HuH-7 (cell line): ENCODE measurements around the gene KCNH6.

Experiments
- DNase-seq: peaks from one replicate; pipeline ENCODE4 v3.0.0; 2011; ENCODE audit warnings: low spot score

KCNH6 gene

DNA sequence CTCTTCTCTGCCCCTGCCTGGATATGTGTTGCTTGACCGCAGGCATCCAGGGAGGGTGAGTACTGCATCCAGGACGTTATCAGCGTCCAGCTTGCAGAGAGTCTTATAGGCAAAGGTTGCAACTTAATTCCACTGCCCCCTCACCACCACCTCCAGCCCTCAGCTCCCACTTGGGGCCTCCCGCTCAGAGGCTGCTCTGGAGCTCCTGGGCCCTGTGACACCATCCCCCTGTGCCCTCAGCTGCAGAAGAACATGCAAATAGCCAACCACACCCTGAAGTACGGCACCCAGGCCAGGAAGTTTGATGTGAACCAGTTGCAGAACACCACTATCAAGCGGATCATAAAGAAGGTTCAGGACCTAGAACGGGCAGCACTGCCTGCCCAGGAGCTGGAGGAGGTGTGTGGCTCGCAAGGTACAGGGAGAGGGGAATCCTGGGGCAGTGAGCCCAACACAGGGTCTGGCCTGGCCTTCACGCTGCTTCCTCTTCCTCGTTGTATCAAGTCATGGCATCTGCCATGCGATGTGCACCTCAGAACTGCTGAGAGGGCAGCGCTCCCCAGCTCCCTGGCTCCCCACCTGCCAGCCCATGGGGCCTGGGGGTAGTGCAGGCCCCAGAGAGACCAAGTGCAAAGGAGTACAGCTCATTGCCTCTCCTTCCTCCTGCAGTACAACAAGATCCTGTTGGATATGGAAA, 36.7 kb upstream of the KCNH6 start:
- DNase-seq = no peak

- no peak for DNase-seq
Measured at GRCh38 chr17:63487014-63487339, 36.2 kb upstream of the KCNH6 start.

DNA sequence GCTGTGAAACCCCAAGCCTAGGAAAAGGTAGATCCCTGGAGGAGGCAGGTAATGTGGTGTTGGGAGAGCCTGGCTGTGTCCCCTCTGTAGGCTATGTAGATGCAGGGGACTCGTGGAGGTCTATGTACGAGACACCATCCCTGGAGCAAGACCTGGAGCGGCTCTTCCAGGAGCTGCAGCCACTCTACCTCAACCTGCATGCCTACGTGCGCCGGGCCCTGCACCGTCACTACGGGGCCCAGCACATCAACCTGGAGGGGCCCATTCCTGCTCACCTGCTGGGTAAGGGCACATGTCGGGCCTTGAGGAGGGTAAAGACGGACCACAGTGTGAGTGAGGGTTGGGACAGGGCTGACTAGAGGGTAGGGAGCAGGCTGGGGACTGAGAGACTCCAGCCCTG, 34.3 kb upstream of the KCNH6 start:
- DNase-seq = no peak

DNA sequence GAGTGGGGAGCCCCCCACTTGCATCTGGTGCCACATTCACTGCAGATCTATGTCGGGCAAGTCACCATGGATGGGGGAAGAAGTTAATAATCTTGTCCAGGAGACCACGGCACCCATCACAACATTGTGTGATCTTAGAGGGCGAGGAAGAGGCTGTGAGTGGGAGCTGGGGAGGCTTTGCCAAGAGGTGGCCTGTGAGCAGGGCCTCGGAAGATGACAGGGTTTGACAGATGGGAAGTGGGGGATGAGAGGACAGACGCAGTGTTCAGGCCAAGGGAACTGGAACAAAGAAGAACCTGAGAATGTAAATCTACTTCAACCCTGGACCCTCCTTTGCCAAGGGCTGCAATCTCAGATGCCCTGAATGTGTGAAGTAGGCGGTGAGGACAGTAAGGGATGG, 33.9 kb upstream of the KCNH6 start:
- DNase-seq = no peak

DNA sequence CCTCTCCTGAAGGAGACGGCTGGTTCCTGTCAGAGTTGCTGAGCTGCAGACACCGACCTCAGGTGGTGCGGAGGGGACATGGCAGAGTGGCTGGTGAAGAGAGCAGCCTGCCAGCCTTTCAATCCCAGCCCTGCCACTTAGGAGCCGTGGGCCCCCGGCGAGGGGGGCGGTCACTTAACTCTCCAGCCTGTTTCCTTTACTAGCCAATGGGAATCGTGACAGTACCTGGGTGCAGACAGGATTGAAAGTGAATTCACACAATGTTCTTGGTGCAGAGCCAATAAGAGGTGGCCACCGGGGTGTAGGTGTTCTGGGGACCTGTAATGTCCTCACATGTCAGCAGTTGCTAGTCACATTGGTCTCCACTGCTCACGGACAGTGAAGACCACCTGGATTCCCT, 32.8 kb upstream of the KCNH6 start:
- no peak for DNase-seq

GRCh38 chr17:63490858-63491400, 32.2 kb upstream of the KCNH6 start:
- DNase-seq = no peak

DNA sequence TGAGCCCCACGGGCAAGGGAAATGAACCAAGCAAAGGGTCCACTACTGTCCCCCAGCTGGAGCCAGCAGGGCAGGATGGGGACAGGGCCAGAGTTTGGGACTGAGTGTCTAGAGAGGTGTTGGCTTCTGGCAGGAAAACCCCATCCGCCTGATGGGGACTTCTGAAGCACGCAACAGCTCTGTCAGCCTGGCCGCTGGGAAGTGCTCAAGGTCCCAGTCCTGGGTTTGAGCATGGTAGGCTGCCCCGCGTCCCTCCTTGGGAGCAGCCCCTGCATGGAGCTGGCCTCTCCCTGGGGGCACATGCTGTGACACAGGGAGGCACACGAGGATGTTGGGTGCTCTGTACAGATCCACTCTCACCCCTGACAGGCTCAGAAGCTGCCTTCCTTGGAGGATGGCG, 31.7 kb upstream of the KCNH6 start:
- DNase-seq = no peak

DNA sequence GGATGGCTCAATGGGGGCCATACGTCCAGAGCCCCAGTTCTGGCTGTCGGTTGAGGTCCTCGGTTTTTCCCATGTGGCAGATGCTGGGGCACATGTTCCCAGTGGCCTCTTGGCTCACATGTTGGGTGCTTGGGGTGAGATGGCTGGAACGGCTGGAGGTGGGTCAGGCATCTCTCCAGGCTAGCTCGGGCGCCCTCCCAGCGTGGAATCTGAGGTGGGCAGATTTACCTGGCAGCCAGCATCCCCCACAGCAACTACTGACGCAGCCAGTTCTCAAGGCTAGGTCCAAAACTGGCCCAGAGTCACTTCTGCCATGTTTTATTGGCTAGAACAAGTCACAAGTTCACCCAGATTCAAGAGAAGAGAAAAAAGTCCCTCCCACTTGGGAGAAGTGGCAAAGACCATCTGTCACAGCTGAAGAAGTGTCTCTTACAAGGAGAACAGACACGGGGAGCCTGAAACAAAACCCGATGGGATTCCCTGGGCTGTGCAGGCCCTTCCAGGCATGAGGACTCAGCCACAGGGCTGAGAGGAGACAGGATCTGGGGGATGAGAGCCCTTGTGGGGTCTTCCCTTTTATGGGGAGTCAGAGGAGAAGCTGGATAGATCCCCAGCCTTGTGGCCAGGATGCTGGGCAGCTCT, 31.1 kb upstream of the KCNH6 start:
- DNase-seq = no peak

DNA sequence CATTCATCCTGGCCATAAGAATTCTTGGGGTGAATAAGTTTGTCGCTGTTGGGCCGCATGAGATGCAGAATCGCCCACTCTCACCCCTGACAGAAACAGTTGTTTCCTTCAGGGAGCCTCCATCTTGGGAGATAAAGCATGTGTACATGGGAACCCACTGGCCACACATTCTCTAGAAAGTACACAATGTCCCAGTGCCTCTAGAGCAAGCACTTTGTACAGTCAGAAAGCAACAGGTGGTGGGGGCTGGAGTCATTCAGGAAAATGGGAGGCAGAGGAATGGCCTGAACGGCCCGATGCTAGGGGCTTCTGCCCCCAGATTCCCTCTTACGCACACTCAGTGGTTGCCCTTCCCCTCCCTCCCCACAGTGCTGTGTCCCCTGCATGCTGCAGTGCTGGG, 30.2 kb upstream of the KCNH6 start:
- no peak for DNase-seq

- no peak for DNase-seq
Measured at GRCh38 chr17:63493411-63493810, 29.7 kb upstream of the KCNH6 start.

DNA sequence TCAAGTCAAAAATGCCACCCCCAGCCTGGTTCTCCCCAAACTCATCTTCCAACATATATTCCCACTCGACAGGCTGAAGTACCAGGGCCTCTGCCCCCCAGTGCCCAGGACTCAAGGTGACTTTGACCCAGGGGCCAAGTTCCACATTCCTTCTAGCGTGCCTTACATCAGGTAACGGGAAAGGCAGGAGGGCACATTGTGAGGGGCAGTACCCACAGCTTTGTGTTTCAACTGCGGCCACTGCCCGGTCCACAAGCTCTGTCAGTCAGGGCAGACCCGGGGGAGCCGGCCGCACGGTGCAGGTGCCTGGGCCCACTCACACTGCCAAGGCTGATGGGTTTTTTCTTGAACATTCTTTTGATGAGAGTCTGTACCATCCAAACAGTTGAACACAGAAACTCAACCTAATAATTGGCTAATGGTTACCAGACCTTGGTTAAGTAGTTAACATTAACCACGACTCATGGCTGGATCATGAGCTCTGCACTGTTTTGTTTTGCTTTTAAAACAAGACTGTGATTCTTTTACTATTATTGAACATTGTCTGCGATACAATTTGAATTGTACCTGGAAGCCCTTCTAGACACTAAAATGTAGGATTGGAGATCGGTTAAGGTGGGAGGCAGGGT, 28.7 kb upstream of the KCNH6 start:
- DNase-seq = no peak

DNA sequence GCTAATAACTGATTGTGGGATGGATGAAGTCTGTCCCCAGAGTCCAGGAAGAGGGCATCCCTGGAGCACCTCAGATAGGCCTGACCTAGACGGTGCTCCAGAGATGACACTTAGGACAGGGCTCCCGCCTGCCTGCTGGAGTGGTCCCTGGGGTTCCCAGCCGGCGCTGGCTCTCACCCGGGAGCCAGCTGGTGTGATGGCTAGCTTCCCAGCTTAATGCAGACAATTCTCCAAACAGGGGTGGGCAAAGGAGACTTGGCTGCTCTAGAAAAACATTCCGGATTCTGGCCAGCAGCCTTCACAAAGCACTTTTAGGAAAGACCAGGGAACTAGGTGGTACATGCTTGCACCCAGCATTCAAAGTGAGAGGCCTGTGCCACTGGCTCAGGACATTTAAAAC, 27.7 kb upstream of the KCNH6 start:
- DNase-seq = no peak

DNA sequence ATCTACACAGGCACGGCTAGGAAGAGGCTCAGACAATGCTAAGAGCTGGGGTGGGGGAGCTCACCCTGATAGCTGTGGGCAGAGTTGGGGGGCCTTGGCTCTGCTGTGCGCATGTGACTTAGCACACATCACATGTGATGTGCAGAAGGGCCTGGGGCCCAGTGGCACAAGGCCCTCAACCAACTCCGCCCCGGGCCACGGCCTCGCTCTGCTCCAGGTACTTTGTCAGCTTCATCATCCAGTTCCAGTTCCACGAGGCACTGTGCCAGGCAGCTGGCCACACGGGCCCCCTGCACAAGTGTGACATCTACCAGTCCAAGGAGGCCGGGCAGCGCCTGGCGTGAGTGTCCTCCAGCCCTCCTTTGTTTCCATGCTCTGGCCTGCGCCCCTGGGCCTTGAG, 27.0 kb upstream of the KCNH6 start:
- no peak for DNase-seq

GRCh38 chr17:63496663-63497400, 26.3 kb upstream of the KCNH6 start:
- no peak for DNase-seq

GRCh38 chr17:63497708-63498483, 25.3 kb upstream of the KCNH6 start:
- DNase-seq = no peak

- no peak for DNase-seq
Measured at GRCh38 chr17:63498626-63499195, 24.4 kb upstream of the KCNH6 start.

DNA sequence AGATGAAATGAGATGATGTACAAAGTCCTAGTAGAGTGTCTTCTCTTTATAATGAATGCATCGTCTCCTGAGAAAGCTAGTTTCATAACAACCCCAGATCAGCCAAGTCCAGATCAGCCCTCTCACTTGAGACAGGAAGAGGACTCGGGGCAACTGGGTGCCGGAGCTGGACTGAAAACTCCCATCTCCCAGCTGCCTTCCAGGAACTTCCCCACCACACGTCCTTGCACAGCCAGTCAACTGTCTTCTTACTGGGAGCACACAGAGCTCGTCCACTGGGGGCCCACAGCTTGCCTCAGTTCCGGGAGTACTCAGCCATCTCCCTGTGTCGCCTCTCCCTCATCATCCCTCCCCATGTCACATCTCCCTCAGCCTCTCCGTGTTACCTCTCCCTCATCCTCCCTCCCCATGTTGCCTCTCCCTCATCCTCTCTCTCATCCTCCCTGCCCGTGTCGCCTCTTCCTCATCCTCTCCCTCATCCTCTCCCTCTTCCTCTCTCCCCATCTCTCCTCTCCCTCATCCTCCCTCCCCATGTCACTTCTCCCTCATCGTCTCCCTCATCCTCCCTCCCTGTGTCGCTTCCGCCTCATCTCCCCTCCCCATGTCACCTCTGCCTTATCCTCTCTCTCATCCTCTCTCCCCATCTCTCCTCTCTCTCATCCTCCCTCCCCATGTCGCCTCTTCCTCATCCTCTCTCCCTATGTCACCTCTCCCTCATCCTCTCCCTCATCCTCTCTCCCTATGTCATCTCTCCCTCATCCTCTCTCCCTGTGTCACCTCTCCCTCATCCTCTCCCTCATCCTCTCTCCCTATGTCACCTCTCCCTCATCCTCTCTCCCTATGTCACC, 22.4 kb upstream of the KCNH6 start:
- no peak for DNase-seq

- no peak for DNase-seq
Measured at GRCh38 chr17:63503341-63503705, 19.8 kb upstream of the KCNH6 start.

DNA sequence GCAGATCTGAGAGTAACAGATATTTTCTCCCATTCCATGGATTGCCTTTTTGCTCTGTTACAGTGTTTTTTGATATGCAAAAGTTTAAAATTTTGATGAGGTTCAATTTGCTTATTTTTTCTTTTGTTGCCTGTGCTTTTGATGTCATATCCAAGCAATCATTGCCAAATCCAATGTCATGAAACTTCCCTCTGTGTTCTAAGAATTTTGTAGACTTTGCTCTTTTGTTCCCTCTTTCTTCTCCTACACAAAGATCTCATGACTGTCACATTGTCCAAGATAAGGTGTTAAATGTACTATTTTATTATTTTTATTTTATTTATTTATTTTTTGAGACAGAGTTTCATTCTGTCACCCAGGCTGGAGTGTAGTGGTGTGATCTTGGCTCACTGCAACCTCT, 18.9 kb upstream of the KCNH6 start:
- DNase-seq = no peak

- no peak for DNase-seq
Measured at GRCh38 chr17:63505341-63505740, 17.8 kb upstream of the KCNH6 start.

DNA sequence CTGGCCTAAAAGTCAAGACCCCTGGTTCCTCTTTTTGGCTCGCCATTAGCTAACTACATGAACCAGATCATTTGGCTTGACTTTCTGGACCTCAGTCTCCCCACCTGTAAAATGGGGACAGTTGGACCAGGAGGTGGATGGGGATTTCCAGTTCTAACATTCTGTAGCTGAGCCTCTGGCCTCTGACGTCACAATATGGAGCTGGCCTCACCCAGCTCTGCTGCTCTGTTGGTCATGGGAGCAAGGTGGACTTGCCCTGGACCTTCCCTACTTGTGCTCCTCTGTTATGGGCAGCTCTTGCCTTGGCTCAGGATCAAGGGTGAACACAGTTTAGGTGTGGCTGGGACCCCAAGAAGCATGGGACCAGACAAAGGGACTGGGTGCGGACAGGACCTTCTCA, 16.5 kb upstream of the KCNH6 start:
- DNase-seq = no peak
